GM20000 (cell line): ENCODE data around the gene HMGCL.

Experiments used
- DNase-seq: peaks from one replicate; pipeline ENCODE4 v3.0.0; 2012; ENCODE audit warnings: low spot score
- CTCF ChIP-seq: IDR thresholded peaks from 2 replicates; pipeline ENCODE4 v1.5.1; 2012; ENCODE audit warnings: mild to moderate bottlenecking, control low read depth; ENCODE audit errors: extremely low read depth, missing control alignments

Gene HMGCL

GRCh38 chr1:23824711-23825075 is 536 bp downstream of the HMGCL start:
- DNase-seq = no peak
- no peak for TF ChIP-seq CTCF

- no peak for TF ChIP-seq CTCF
- DNase-seq = no peak
These were observed 1.5 kb downstream of the HMGCL start for GRCh38 chr1:23823767-23824166.

- no peak for TF ChIP-seq CTCF
- no peak for DNase-seq
These were observed 7.6 kb downstream of the HMGCL start for GRCh38 chr1:23817633-23818032.

- no peak for TF ChIP-seq CTCF
- DNase-seq = no peak
These were observed 8.3 kb downstream of the HMGCL start for GRCh38 chr1:23816906-23817305.

GRCh38 chr1:23816361-23816760 is 8.9 kb downstream of the HMGCL start:
- no peak for DNase-seq
- no peak for TF ChIP-seq CTCF

GRCh38 chr1:23814016-23814415 is 11.2 kb downstream of the HMGCL start:
- no peak for TF ChIP-seq CTCF

GRCh38 chr1:23810818-23811540 is 14.2 kb downstream of the HMGCL start:
- peak; percentile 69 for DNase-seq
- TF ChIP-seq CTCF = peak; percentile 91

More at GRCh38 chr1:23814016-23814415, 11.2 kb downstream of the HMGCL start:
- DNase-seq = no peak
